ENCODE data around the gene PRKCH. TPM values are rescaled to one million over a fixed set of nuclear protein-coding genes. Genes with fewer than 3 reads are reported as not detected.

PRKCH gene
- total and polyA plus RNA-seq, 7 experiments from 2014 or later, result 191 to 359 (median 314) TPM

DNA sequence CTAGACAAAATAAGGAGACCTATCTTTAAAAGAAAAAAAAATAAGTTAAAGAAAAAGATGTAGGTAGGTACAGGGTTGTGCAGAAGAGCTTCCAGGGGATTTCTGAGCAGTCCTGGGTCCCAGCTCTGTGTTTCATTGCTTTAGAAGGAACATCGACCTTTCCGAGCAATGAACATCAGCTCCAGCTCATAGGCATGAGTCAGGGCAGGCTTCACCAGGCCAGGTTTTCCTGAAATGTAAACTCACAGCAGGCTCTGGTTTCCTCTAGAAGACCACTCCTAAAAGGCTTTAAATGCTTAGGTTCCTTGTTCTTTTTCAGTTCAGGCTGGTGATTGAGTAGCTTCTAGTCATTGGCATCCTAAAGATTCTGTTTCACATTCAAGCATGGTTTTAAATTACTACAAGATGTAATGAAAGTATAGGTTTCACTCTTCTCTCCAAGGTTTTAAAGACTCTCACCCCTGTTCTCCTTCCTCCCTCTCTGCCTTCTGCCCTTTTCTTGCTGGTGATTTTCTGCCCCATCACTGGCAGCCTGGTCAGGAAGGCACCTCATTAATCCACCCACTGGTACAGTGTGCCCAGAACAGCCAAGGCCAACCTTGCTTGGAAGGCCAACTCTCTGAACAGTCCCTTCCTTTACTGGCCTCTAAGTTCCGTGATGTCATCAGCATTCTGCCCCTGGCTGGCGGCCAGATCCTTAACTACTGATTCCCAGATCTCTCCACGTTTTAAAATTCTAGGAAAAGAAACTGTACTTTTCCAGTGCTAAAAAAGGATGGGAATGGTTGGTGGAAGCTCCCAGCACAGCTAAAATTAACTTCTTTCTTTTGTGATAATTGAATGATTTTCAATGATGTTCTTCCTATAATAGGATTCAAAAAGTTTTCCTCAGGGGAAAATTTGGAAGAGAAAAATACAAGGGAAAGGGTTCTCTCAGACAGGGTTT, 264.5 kb downstream of the PRKCH start:
- ChIA-PET CTCF (no interaction called here), POLR2A (no interaction called here)
- ATAC-seq (no peak), DNase-seq (no peak)
- Mint-ChIP-seq H3K27me3 (no peaks in the 10 kb centered on the region), H3K4me3 (no peak overlapping the region), H3K9me3 (no peaks in the 10 kb centered on the region), H3K4me1 (peaks cover 0 to 34% (median 7%) of the 10 kb centered on the region in 7 donors), H3K36me3 (peaks cover 0 to 13% (median 4%) of the 10 kb centered on the region in 5 donors), H3K27ac (no peak overlapping the region)
- no peak overlapping the region for H3K4me3 ChIP-seq (ENCODE audit: low read length)
- peaks cover 0 to 4% of the 10 kb centered on the region in 2 donors for H3K4me1 ChIP-seq (ENCODE audit: control insufficient read depth in 2 of 2, insufficient read depth in 2 of 2, low read length in 2 of 2)
- no peaks in the 10 kb centered on the region for H3K27me3 ChIP-seq (ENCODE audit: control insufficient read depth in 2 of 2, insufficient read depth in 2 of 2, low read length in 2 of 2)
- H3K36me3 ChIP-seq (ENCODE audit: control insufficient read depth in 2 of 3, insufficient read depth in 3 of 3, low read length in 3 of 3), result no peaks in the 10 kb centered on the region
- no peak overlapping the region for H3K27ac ChIP-seq (ENCODE audit: low read depth, low read length)
- intact Hi-C loops (cut with micrococcal nuclease), result no loop called here
- H3K9me3 ChIP-seq (ENCODE audit: control insufficient read depth in 2 of 3, low read length in 3 of 3), result no peaks in the 10 kb centered on the region

GRCh38 chr14:61586544-61587055, 265.2 kb downstream of the PRKCH start:
- Mint-ChIP-seq H3K27me3 (no peaks in the 10 kb centered on the region), H3K4me3 (no peak overlapping the region), H3K4me1 (peaks cover 0 to 34% (median 6%) of the 10 kb centered on the region in 7 donors), H3K36me3 (peaks cover 0 to 13% (median 4%) of the 10 kb centered on the region in 5 donors), H3K9me3 (peaks cover 0 to under 1% (median 0%) of the 10 kb centered on the region in 11 donors), H3K27ac (peak overlapping the region in 1 of 9 donors; percentile 41)
- intact Hi-C loops (cut with micrococcal nuclease), result no loop called here
- Histone ChIP-seq H3K36me3 (ENCODE audit: control insufficient read depth in 2 of 3, insufficient read depth in 3 of 3, low read length in 3 of 3) (no peaks in the 10 kb centered on the region), H3K4me3 (ENCODE audit: low read length) (no peak overlapping the region), H3K4me1 (ENCODE audit: control insufficient read depth in 2 of 2, insufficient read depth in 2 of 2, low read length in 2 of 2) (peaks cover 0 to 4% of the 10 kb centered on the region in 2 donors), H3K9me3 (ENCODE audit: control insufficient read depth in 2 of 3, low read length in 3 of 3) (no peaks in the 10 kb centered on the region), H3K27me3 (ENCODE audit: control insufficient read depth in 2 of 2, insufficient read depth in 2 of 2, low read length in 2 of 2) (no peaks in the 10 kb centered on the region), H3K27ac (ENCODE audit: low read depth, low read length) (no peak overlapping the region)
- DNase-seq (no peak), ATAC-seq (no peak)
- ChIA-PET POLR2A (no interaction called here), CTCF (no interaction called here)

GRCh38 chr14:61587081-61587713, 265.8 kb downstream of the PRKCH start:
- peaks cover 0 to 4% of the 10 kb centered on the region in 2 donors for H3K4me1 ChIP-seq (ENCODE audit: control insufficient read depth in 2 of 2, insufficient read depth in 2 of 2, low read length in 2 of 2)
- CTCF ChIA-PET, result no interaction called here
- H3K4me3 ChIP-seq (ENCODE audit: low read length), result no peak overlapping the region
- peaks cover 0 to 34% (median 6%) of the 10 kb centered on the region in 7 donors for H3K4me1 Mint-ChIP-seq
- H3K27me3 ChIP-seq (ENCODE audit: control insufficient read depth in 2 of 2, insufficient read depth in 2 of 2, low read length in 2 of 2), result no peaks in the 10 kb centered on the region
- no peak for ATAC-seq
- no peaks in the 10 kb centered on the region for H3K36me3 ChIP-seq (ENCODE audit: control insufficient read depth in 2 of 3, insufficient read depth in 3 of 3, low read length in 3 of 3)
- H3K27ac Mint-ChIP-seq, result peak overlapping the region in 1 of 9 donors; percentile 41
- peaks cover 0 to 3% (median 0%) of the 10 kb centered on the region in 11 donors for H3K9me3 Mint-ChIP-seq
- H3K4me3 Mint-ChIP-seq, result no peak overlapping the region
- H3K27me3 Mint-ChIP-seq, result no peaks in the 10 kb centered on the region
- DNase-seq, result no peak
- intact Hi-C loops (cut with micrococcal nuclease), result no loop called here
- H3K9me3 ChIP-seq (ENCODE audit: control insufficient read depth in 2 of 3, low read length in 3 of 3), result no peaks in the 10 kb centered on the region
- peaks cover 0 to 8% (median under 1%) of the 10 kb centered on the region in 5 donors for H3K36me3 Mint-ChIP-seq
- POLR2A ChIA-PET, result no interaction called here
- no peak overlapping the region for H3K27ac ChIP-seq (ENCODE audit: low read depth, low read length)

GRCh38 chr14:61588419-61588901, 267.1 kb downstream of the PRKCH start:
- ATAC-seq, result no peak
- H3K27ac ChIP-seq (ENCODE audit: low read depth, low read length), result no peak overlapping the region
- no peak for DNase-seq
- no peaks in the 10 kb centered on the region for H3K27me3 ChIP-seq (ENCODE audit: control insufficient read depth in 2 of 2, insufficient read depth in 2 of 2, low read length in 2 of 2)
- CTCF ChIA-PET, result no interaction called here
- Mint-ChIP-seq H3K9me3 (peaks cover 0 to 7% (median 0%) of the 10 kb centered on the region in 11 donors), H3K4me3 (no peak overlapping the region), H3K36me3 (peaks cover 0 to 12% (median 3%) of the 10 kb centered on the region in 5 donors), H3K27me3 (no peaks in the 10 kb centered on the region), H3K27ac (no peak overlapping the region), H3K4me1 (peaks cover 2 to 36% (median 7%) of the 10 kb centered on the region in 7 donors)
- H3K9me3 ChIP-seq (ENCODE audit: control insufficient read depth in 2 of 3, low read length in 3 of 3), result no peaks in the 10 kb centered on the region
- POLR2A ChIA-PET, result interaction anchor here (0.5 to 0.7 kb wide), 3 partner anchors 12 to 41 kb away, joined by 3 read pairs; no protein-coding TSS in a partner anchor
- no peaks in the 10 kb centered on the region for H3K36me3 ChIP-seq (ENCODE audit: control insufficient read depth in 2 of 3, insufficient read depth in 3 of 3, low read length in 3 of 3)
- peaks cover 0 to 4% of the 10 kb centered on the region in 2 donors for H3K4me1 ChIP-seq (ENCODE audit: control insufficient read depth in 2 of 2, insufficient read depth in 2 of 2, low read length in 2 of 2)
- no peak overlapping the region for H3K4me3 ChIP-seq (ENCODE audit: low read length)
- intact Hi-C loops (cut with micrococcal nuclease), result no loop called here

- Mint-ChIP-seq H3K4me1 (peaks cover 13 to 51% (median 20%) of the 10 kb centered on the region in 7 donors), H3K9me3 (peaks cover 0 to 7% (median 0%) of the 10 kb centered on the region in 11 donors), H3K36me3 (peaks cover 0 to 12% (median 0%) of the 10 kb centered on the region in 5 donors), H3K4me3 (no peak overlapping the region), H3K27ac (no peak overlapping the region), H3K27me3 (no peaks in the 10 kb centered on the region)
- ATAC-seq (no peak), DNase-seq (no peak)
- no peak overlapping the region for H3K4me3 ChIP-seq (ENCODE audit: low read length)
- H3K27ac ChIP-seq (ENCODE audit: low read depth, low read length), result no peak overlapping the region
- no peaks in the 10 kb centered on the region for H3K36me3 ChIP-seq (ENCODE audit: control insufficient read depth in 2 of 3, insufficient read depth in 3 of 3, low read length in 3 of 3)
- intact Hi-C loops (cut with micrococcal nuclease), result no loop called here
- H3K27me3 ChIP-seq (ENCODE audit: control insufficient read depth in 2 of 2, insufficient read depth in 2 of 2, low read length in 2 of 2), result no peaks in the 10 kb centered on the region
- no peaks in the 10 kb centered on the region for H3K9me3 ChIP-seq (ENCODE audit: control insufficient read depth in 2 of 3, low read length in 3 of 3)
- peaks cover 0 to 4% of the 10 kb centered on the region in 2 donors for H3K4me1 ChIP-seq (ENCODE audit: control insufficient read depth in 2 of 2, insufficient read depth in 2 of 2, low read length in 2 of 2)
- CTCF ChIA-PET, result no interaction called here
- POLR2A ChIA-PET, result no interaction called here
Measured at GRCh38 chr14:61589691-61590581, 268.6 kb downstream of the PRKCH start.

GRCh38 chr14:61591862-61592261, 270.5 kb downstream of the PRKCH start:
- H3K27ac Mint-ChIP-seq, result no peak overlapping the region

More at GRCh38 chr14:61591862-61592261, 270.5 kb downstream of the PRKCH start:
- Mint-ChIP-seq H3K9me3 (peaks cover 0 to 7% (median 0%) of the 10 kb centered on the region in 11 donors), H3K4me3 (no peak overlapping the region), H3K27me3 (no peaks in the 10 kb centered on the region), H3K4me1 (peaks cover 20 to 52% (median 23%) of the 10 kb centered on the region in 7 donors), H3K36me3 (peaks cover 0 to 11% (median 0%) of the 10 kb centered on the region in 5 donors)
- ChIA-PET POLR2A (no interaction called here), CTCF (interaction anchor here (0.7 kb wide), 1 partner anchor 70 kb away, joined by 3 read pairs; no protein-coding TSS in a partner anchor)
- no peak for DNase-seq
- no peak overlapping the region for H3K27ac ChIP-seq (ENCODE audit: low read depth, low read length)
- intact Hi-C loops (cut with micrococcal nuclease), result loop anchor here in 1 of 2 donors (2.0 kb wide), 1 partner anchor 13 kb away; no protein-coding TSS in a partner anchor
- no peaks in the 10 kb centered on the region for H3K36me3 ChIP-seq (ENCODE audit: control insufficient read depth in 2 of 3, insufficient read depth in 3 of 3, low read length in 3 of 3)
- no peak overlapping the region for H3K4me3 ChIP-seq (ENCODE audit: low read length)
- no peaks in the 10 kb centered on the region for H3K9me3 ChIP-seq (ENCODE audit: control insufficient read depth in 2 of 3, low read length in 3 of 3)
- ATAC-seq, result peak; percentile 68
- peaks cover 0 to 4% of the 10 kb centered on the region in 2 donors for H3K4me1 ChIP-seq (ENCODE audit: control insufficient read depth in 2 of 2, insufficient read depth in 2 of 2, low read length in 2 of 2)
- H3K27me3 ChIP-seq (ENCODE audit: control insufficient read depth in 2 of 2, insufficient read depth in 2 of 2, low read length in 2 of 2), result no peaks in the 10 kb centered on the region

All from naive thymus-derived CD4-positive, alpha-beta T cell (primary cell).